Tibial nerve (tissue), 4 donors: Measurements from ENCODE around the gene NLRP3. TPM values are rescaled to one million over a fixed set of nuclear protein-coding genes. Genes with fewer than 3 reads are reported as not detected.
A peak's percentile ranks its signal among the peaks of the same experiment; 100 is the strongest.
"Not testable (repeated sequence)": the region's sequence is repeated elsewhere in the genome, so short reads cannot be mapped to it uniquely, and the experiment has no call there.

ENCODE experiments used
- DNase-seq, 2 donors: peaks; one replicate each; pipeline ENCODE4 v3.0.0-alpha.2; 2019; ENCODE audit warnings: low spot score in 2 of 2
- H3K27ac ChIP-seq, 4 donors: fragments of 200-600 bp; sonication (generic) in 3 of 4; one replicate each; pipeline ENCODE4 v1.5.1; 2017 to 2019; ENCODE audit warnings: mild to moderate bottlenecking in 1 of 4
- H3K27me3 ChIP-seq, 2 donors: fragments of 200-600 bp; sonication (generic) in 1 of 2; one replicate each; pipeline versions ENCODE4 v1.5.1 to v1.6.0; 2017 to 2019
- H3K36me3 ChIP-seq, 3 donors: fragments of 200-600 bp; sonication (generic); one replicate each; pipeline ENCODE4 v1.5.1; 2018 to 2019
- H3K4me1 ChIP-seq, 4 donors: fragments of 200-600 bp; sonication (generic) in 3 of 4; one replicate each; pipeline ENCODE4 v1.5.1; 2017 to 2019
- H3K4me3 ChIP-seq, 4 donors: fragments of 200-600 bp; sonication (generic) in 3 of 4; one replicate each; pipeline ENCODE4 v1.5.1; 2017 to 2019; ENCODE audit warnings: mild to moderate bottlenecking in 1 of 4, moderate library complexity in 1 of 4
- H3K9me3 ChIP-seq, 4 donors: fragments of 200-600 bp; sonication (generic) in 3 of 4; one replicate each; pipeline ENCODE4 v1.5.1; 2017 to 2019
- CTCF ChIP-seq, 5 experiments: fragments of 200-600 bp in 3 of 5; fragments of 450-650 bp in 2 of 5; sonication (generic) in 3 of 5; IDR thresholded peaks; one replicate each; pipeline ENCODE4 v1.5.1; 2016 to 2019; ENCODE audit warnings: antibody characterized with exemption in 5 of 5, mild to moderate bottlenecking in 3 of 5, moderate library complexity in 2 of 5
- EP300 ChIP-seq, 2 donors: sonication (generic); formaldehyde crosslinking; IDR thresholded peaks; one replicate each; pipeline ENCODE4 v1.6.1; 2017; ENCODE audit warnings: antibody characterized with exemption in 2 of 2, mild to moderate bottlenecking in 1 of 2
- POLR2A ChIP-seq, 2 donors: fragments of 450-650 bp; IDR thresholded peaks; one replicate each; pipeline ENCODE4 v1.6.1; 2017; ENCODE audit warnings: antibody characterized with exemption in 2 of 2, mild to moderate bottlenecking in 2 of 2, moderate library complexity in 2 of 2
- WGBS, 2 donors: methylation state at CpG; one replicate each; pipeline ENCODE4 v1.1.5; 2018; 5-methylcytosine and 5-hydroxymethylcytosine counted together
- total RNA-seq, 4 donors: library from RNA; depleted of rRNA; stranded (reverse); fragments of >200 nt; gene quantifications; one replicate each; pipeline ENCODE4 v1.1.0, GENCODE V29; 2016

Gene NLRP3
- total RNA-seq, 4 donors from 2014 or later = 1.3 to 4.9 (median 3.1) TPM

GRCh38 chr1:247370786-247371732 lies 44.9 kb upstream of the NLRP3 start:
- no peak for TF ChIP-seq EP300 (IDR thresholded peaks at IDR 0.05)
- TF ChIP-seq CTCF (IDR thresholded peaks at IDR 0.05) = no peak
- no peak for TF ChIP-seq POLR2A (IDR thresholded peaks at IDR 0.05)
- WGBS, 2 donors = 55 to 63% methylated on average over 16 of the region's 16 CpGs
- peaks cover 0 to 20% (median 5%) of the 10 kb centered on the region in 4 donors for H3K4me1 ChIP-seq
- no peaks in the 10 kb centered on the region for H3K36me3 ChIP-seq
- DNase-seq = no peak
- H3K4me3 ChIP-seq = no peak overlapping the region
- no peaks in the 10 kb centered on the region for H3K27me3 ChIP-seq
- H3K9me3 ChIP-seq = no peaks in the 10 kb centered on the region
- no peak overlapping the region for H3K27ac ChIP-seq

- Histone ChIP-seq H3K4me1 (peaks cover 0 to 20% (median 5%) of the 10 kb centered on the region in 4 donors), H3K4me3 (no peak overlapping the region), H3K27me3 (no peaks in the 10 kb centered on the region), H3K27ac (no peak overlapping the region), H3K9me3 (no peaks in the 10 kb centered on the region), H3K36me3 (no peaks in the 10 kb centered on the region)
- WGBS, 2 donors = 90 to 93% methylated on average over 14 to 16 of the region's 16 CpGs
- no peak for DNase-seq
- TF ChIP-seq CTCF (IDR thresholded peaks at IDR 0.05) = no peak
- TF ChIP-seq EP300 (IDR thresholded peaks at IDR 0.05) = no peak
- no peak for TF ChIP-seq POLR2A (IDR thresholded peaks at IDR 0.05)
These were observed 44.1 kb upstream of the NLRP3 start for GRCh38 chr1:247371801-247372259.

- Histone ChIP-seq H3K9me3 (no peaks in the 10 kb centered on the region), H3K4me1 (peaks cover 0 to 13% (median 5%) of the 10 kb centered on the region in 4 donors), H3K27ac (peak overlapping the region in 1 of 4 donors; percentile 29), H3K36me3 (no peaks in the 10 kb centered on the region), H3K4me3 (peak overlapping the region in 2 of 4 donors; percentile 17 to 56), H3K27me3 (no peaks in the 10 kb centered on the region)
- 20 to 45% methylated on average over 26 of the region's 26 CpGs for WGBS, 2 donors
- peak in 1 of 2 donors; percentile 70 for DNase-seq
- TF ChIP-seq CTCF (IDR thresholded peaks at IDR 0.05) = peak; percentile 42 to 55 (median 44)
- TF ChIP-seq EP300 (IDR thresholded peaks at IDR 0.05) = no peak
These were observed 42.2 kb upstream of the NLRP3 start for GRCh38 chr1:247373721-247374141.

GRCh38 chr1:247374651-247375334 lies 41.2 kb upstream of the NLRP3 start:
- H3K27me3 ChIP-seq, H3K9me3 ChIP-seq, DNase-seq, H3K36me3 ChIP-seq, H3K4me3 ChIP-seq, H3K27ac ChIP-seq: not testable (repeated sequence)
- H3K4me1 ChIP-seq = peaks cover 0 to 13% (median 5%) of the 10 kb centered on the region in 4 donors
- WGBS, 2 donors = 78 to 82% methylated on average over 8 of the region's 8 CpGs

- no peak for DNase-seq
- H3K27ac ChIP-seq = no peak overlapping the region
- no peak for TF ChIP-seq POLR2A (IDR thresholded peaks at IDR 0.05)
- no peak for TF ChIP-seq EP300 (IDR thresholded peaks at IDR 0.05)
- TF ChIP-seq CTCF (IDR thresholded peaks at IDR 0.05) = no peak
- 77 to 86% methylated on average over 14 of the region's 14 CpGs for WGBS, 2 donors
- no peaks in the 10 kb centered on the region for H3K9me3 ChIP-seq
- no peaks in the 10 kb centered on the region for H3K27me3 ChIP-seq
- H3K4me3 ChIP-seq = no peak overlapping the region
- H3K4me1 ChIP-seq = peaks cover 0 to 13% (median 5%) of the 10 kb centered on the region in 4 donors
- H3K36me3 ChIP-seq = no peaks in the 10 kb centered on the region
These were observed 40.2 kb upstream of the NLRP3 start for GRCh38 chr1:247375747-247376146.
